Activated CD4-positive, alpha-beta T cell treated with anti-CD3 and anti-CD28 coated beads for 1 hour (primary cell): ENCODE data around the gene ESYT1.
"Not testable (repeated sequence)": the region's sequence is repeated elsewhere in the genome, so short reads cannot be mapped to it uniquely, and the experiment has no call there.

Source experiments
- DNase-seq: peaks from one replicate; pipeline ENCODE4 v3.0.0-alpha.2; 2020

ESYT1 gene

GRCh38 chr12:56104109-56104814 lies 23.8 kb upstream of the ESYT1 start, which contains the start of gene PA2G4:
Gene PA2G4, plus strand, starts transcription at chr12:56104559. Its CDS starts 179 bp downstream, at chr12:56104738.
- peak; percentile 94 for DNase-seq

GRCh38 chr12:56104815-56105608 lies 23.1 kb upstream of the ESYT1 start:
- DNase-seq = no peak

- DNase-seq = no peak
Measured at GRCh38 chr12:56105609-56105902, 22.5 kb upstream of the ESYT1 start.

- DNase-seq = no peak
Measured at GRCh38 chr12:56107242-56107641, 20.8 kb upstream of the ESYT1 start.

GRCh38 chr12:56110571-56110970 lies 17.5 kb upstream of the ESYT1 start:
- no peak for DNase-seq

GRCh38 chr12:56114084-56114483 lies 14.0 kb upstream of the ESYT1 start:
- no peak for DNase-seq

GRCh38 chr12:56115329-56115728 lies 12.7 kb upstream of the ESYT1 start:
- DNase-seq = no peak

GRCh38 chr12:56116267-56117081 lies 11.6 kb upstream of the ESYT1 start, which contains the start of gene RPL41:
Gene RPL41, plus strand, starts transcription at chr12:56116633.
- peak; percentile 92 for DNase-seq

GRCh38 chr12:56117082-56117706 lies 10.9 kb upstream of the ESYT1 start:
- not testable (repeated sequence) for DNase-seq

GRCh38 chr12:56117778-56118687 lies 10.0 kb upstream of the ESYT1 start, which contains the start of gene ZC3H10:
Gene ZC3H10, plus strand, starts transcription at chr12:56118266. Its CDS starts 2,297 bp downstream, at chr12:56120563.
- DNase-seq = peak; percentile 96

GRCh38 chr12:56118688-56119357 lies 9.2 kb upstream of the ESYT1 start:
- no peak for DNase-seq

GRCh38 chr12:56119361-56119796 lies 8.7 kb upstream of the ESYT1 start:
- no peak for DNase-seq

GRCh38 chr12:56120158-56120846 lies 7.8 kb upstream of the ESYT1 start:
- no peak for DNase-seq

GRCh38 chr12:56121204-56121870 lies 6.7 kb upstream of the ESYT1 start:
- no peak for DNase-seq

GRCh38 chr12:56122637-56123036 lies 5.4 kb upstream of the ESYT1 start:
- DNase-seq = no peak

- DNase-seq = no peak
Measured at GRCh38 chr12:56124133-56124532, 3.9 kb upstream of the ESYT1 start.

GRCh38 chr12:56126732-56127239 lies 1.3 kb upstream of the ESYT1 start:
- no peak for DNase-seq

- DNase-seq = no peak
Measured at GRCh38 chr12:56127485-56127887, 581 bp upstream of the ESYT1 start.

- DNase-seq = no peak
Measured at GRCh38 chr12:56128670-56129205, 671 bp downstream of the ESYT1 start.
